Erythroblast (primary cell): Measurements from ENCODE around the gene POLR3A.

ENCODE experiments used
- GATA1 ChIP-seq: IDR thresholded peaks from 2 replicates; pipeline ENCODE4 v1.6.1; 2011; ENCODE audit warnings: low read depth, mild to moderate bottlenecking, control low read depth, low read length, moderate library complexity
- POLR2A ChIP-seq: IDR thresholded peaks from 2 replicates; pipeline ENCODE4 v1.6.1; 2011; ENCODE audit warnings: mild to moderate bottlenecking, low read length

GRCh38 chr10:77925410-77925794, 103.9 kb downstream of the POLR3A start:
- no peak for TF ChIP-seq POLR2A
- no peak for TF ChIP-seq GATA1
